ENCODE data around the gene STIL.

The STIL gene

DNA sequence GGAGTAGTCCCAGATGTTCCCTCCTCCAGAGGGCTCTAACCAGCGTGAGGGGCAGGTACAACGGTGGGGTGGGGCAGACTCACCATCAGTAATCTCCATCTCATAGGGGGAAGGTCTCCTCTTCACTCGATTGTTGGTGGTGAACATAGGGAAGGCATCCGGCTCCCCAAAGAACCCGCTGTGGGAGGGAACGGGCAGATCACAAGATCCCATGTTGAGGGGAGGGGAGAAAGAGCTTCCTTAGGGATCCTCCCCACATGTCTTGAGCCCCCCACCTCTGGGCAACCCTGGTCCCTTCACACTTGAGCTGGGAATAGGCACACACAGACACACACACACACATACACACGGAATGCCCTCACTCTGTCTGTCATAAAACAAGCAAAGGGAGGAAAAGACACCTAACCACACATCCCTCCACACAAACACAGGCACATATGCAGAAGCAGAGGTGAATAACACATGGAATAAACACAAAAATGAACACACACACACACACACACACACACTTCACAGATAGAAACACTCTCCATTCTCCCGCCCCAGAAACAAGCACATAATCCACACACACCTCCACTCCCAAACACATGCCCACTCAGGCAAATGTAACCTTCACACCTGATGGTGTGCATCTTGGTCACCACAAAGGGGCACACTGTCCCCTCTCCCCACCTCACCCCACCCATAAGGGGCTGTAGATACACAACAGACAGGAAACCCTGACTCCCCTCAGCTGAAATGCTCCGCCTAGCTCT is 89.8 kb downstream of the STIL start:
- H4K12ac ChIP-seq (ENCODE audit: low read depth, low read length), result no peak overlapping the region
- no peaks in the 10 kb centered on the region for H3K79me2 ChIP-seq (ENCODE audit: control insufficient read depth, insufficient read depth, low read length, poor library complexity)
- H3K23ac ChIP-seq (ENCODE audit: low read length), result no peak overlapping the region
- no peak overlapping the region for H3K9ac ChIP-seq (ENCODE audit: low read length)
- H3K18ac ChIP-seq (ENCODE audit: low read length), result no peak overlapping the region
- no peak overlapping the region for H3K4me2 ChIP-seq (ENCODE audit: low read length)
- H3K9me3 ChIP-seq (ENCODE audit: insufficient read depth, low read depth, low read length), result peaks cover 14% of the 10 kb centered on the region
- no peak overlapping the region for H2AK5ac ChIP-seq (ENCODE audit: low read length)
- H4K91ac ChIP-seq (ENCODE audit: low read depth, low read length), result no peak overlapping the region
- H3K4ac ChIP-seq (ENCODE audit: low read depth, low read length), result no peak overlapping the region
- H3K14ac ChIP-seq (ENCODE audit: low read length), result no peak overlapping the region
- no peak overlapping the region for H4K8ac ChIP-seq (ENCODE audit: low read depth, low read length)
- no peak for DNase-seq
- no peak overlapping the region for H3K27ac ChIP-seq (ENCODE audit: low read depth, low read length)
- H3K27me3 ChIP-seq (ENCODE audit: insufficient read depth, low read length), result peaks cover 65% of the 10 kb centered on the region
- H3K36me3 ChIP-seq (ENCODE audit: control insufficient read depth in 1 of 2, insufficient read depth in 2 of 2, low read length in 2 of 2), result no peaks in the 10 kb centered on the region
- no peak overlapping the region for H2AFZ ChIP-seq (ENCODE audit: insufficient read depth, low read length, poor library complexity)
- H3K79me1 ChIP-seq (ENCODE audit: low read length), result no peaks in the 10 kb centered on the region
- no peak overlapping the region for H2BK120ac ChIP-seq (ENCODE audit: insufficient read depth, low read length, poor library complexity)
- H2BK5ac ChIP-seq (ENCODE audit: low read depth, low read length, poor library complexity), result no peak overlapping the region
- WGBS (ENCODE audit: extremely low coverage, insufficient coverage, insufficient read length), result no CpG with 5 or more reads among the region's 9 CpGs
- peaks cover 3 to 5% of the 10 kb centered on the region in 2 experiments for H3K4me1 ChIP-seq (ENCODE audit: control insufficient read depth in 1 of 2, insufficient read depth in 2 of 2, low read length in 2 of 2)
- H2BK12ac ChIP-seq (ENCODE audit: low read length), result no peak overlapping the region
- no peak overlapping the region for H3K4me3 ChIP-seq (ENCODE audit: low read depth, low read length)

GRCh38 chr1:47223174-47223920 is 90.6 kb downstream of the STIL start:
- no peaks in the 10 kb centered on the region for H3K79me1 ChIP-seq (ENCODE audit: low read length)
- no peak overlapping the region for H3K4ac ChIP-seq (ENCODE audit: low read depth, low read length)
- H3K14ac ChIP-seq (ENCODE audit: low read length), result no peak overlapping the region
- H2BK12ac ChIP-seq (ENCODE audit: low read length), result no peak overlapping the region
- H2BK5ac ChIP-seq (ENCODE audit: low read depth, low read length, poor library complexity), result no peak overlapping the region
- no peak overlapping the region for H3K4me3 ChIP-seq (ENCODE audit: low read depth, low read length)
- peaks cover 13% of the 10 kb centered on the region for H3K9me3 ChIP-seq (ENCODE audit: insufficient read depth, low read depth, low read length)
- no peak overlapping the region for H4K91ac ChIP-seq (ENCODE audit: low read depth, low read length)
- H2AK5ac ChIP-seq (ENCODE audit: low read length), result no peak overlapping the region
- H3K79me2 ChIP-seq (ENCODE audit: control insufficient read depth, insufficient read depth, low read length, poor library complexity), result no peaks in the 10 kb centered on the region
- H4K12ac ChIP-seq (ENCODE audit: low read depth, low read length), result no peak overlapping the region
- H3K36me3 ChIP-seq (ENCODE audit: control insufficient read depth in 1 of 2, insufficient read depth in 2 of 2, low read length in 2 of 2), result no peaks in the 10 kb centered on the region
- no peak overlapping the region for H3K27ac ChIP-seq (ENCODE audit: low read depth, low read length)
- WGBS (ENCODE audit: extremely low coverage, insufficient coverage, insufficient read length), result no CpG with 5 or more reads among the region's 10 CpGs
- DNase-seq, result no peak
- no peak overlapping the region for H3K18ac ChIP-seq (ENCODE audit: low read length)
- no peak overlapping the region for H4K8ac ChIP-seq (ENCODE audit: low read depth, low read length)
- H2BK120ac ChIP-seq (ENCODE audit: insufficient read depth, low read length, poor library complexity), result no peak overlapping the region
- H3K23ac ChIP-seq (ENCODE audit: low read length), result no peak overlapping the region
- H3K4me2 ChIP-seq (ENCODE audit: low read length), result no peak overlapping the region
- H2AFZ ChIP-seq (ENCODE audit: insufficient read depth, low read length, poor library complexity), result no peak overlapping the region
- H3K27me3 ChIP-seq (ENCODE audit: insufficient read depth, low read length), result peaks cover 58% of the 10 kb centered on the region
- H3K9ac ChIP-seq (ENCODE audit: low read length), result no peak overlapping the region
- H3K4me1 ChIP-seq (ENCODE audit: control insufficient read depth in 1 of 2, insufficient read depth in 2 of 2, low read length in 2 of 2), result peaks cover 3 to 5% of the 10 kb centered on the region in 2 experiments

DNA sequence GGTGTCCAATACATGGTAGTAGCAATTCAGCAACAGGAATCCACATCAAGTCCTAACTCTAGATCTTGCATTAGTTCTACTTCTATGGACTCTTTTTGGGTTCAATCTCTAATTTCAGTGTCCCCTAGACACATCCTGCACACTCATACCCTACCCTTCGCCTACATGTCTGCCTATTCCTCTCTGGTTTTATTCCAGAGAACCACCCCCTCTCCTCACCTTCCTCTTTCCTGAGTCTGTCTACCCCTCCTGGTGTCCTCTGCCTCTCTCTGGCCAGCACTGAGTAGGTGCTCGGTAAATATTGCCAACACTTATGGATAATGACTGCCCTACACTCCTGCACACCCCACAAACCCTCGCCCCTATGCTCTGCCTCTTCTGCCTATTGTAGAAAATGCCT is 91.5 kb downstream of the STIL start:
- Histone ChIP-seq H2AK5ac (ENCODE audit: low read length) (no peak overlapping the region), H3K36me3 (ENCODE audit: control insufficient read depth in 1 of 2, insufficient read depth in 2 of 2, low read length in 2 of 2) (no peaks in the 10 kb centered on the region), H4K91ac (ENCODE audit: low read depth, low read length) (no peak overlapping the region), H3K14ac (ENCODE audit: low read length) (no peak overlapping the region), H3K27ac (ENCODE audit: low read depth, low read length) (no peak overlapping the region), H2BK12ac (ENCODE audit: low read length) (no peak overlapping the region), H3K23ac (ENCODE audit: low read length) (no peak overlapping the region), H3K18ac (ENCODE audit: low read length) (no peak overlapping the region), H2BK5ac (ENCODE audit: low read depth, low read length, poor library complexity) (no peak overlapping the region), H3K4ac (ENCODE audit: low read depth, low read length) (no peak overlapping the region), H3K27me3 (ENCODE audit: insufficient read depth, low read length) (peaks cover 49% of the 10 kb centered on the region), H3K9me3 (ENCODE audit: insufficient read depth, low read depth, low read length) (peaks cover 13% of the 10 kb centered on the region), H3K4me3 (ENCODE audit: low read depth, low read length) (no peak overlapping the region), H3K4me1 (ENCODE audit: control insufficient read depth in 1 of 2, insufficient read depth in 2 of 2, low read length in 2 of 2) (peaks cover 3 to 5% of the 10 kb centered on the region in 2 experiments), H3K79me1 (ENCODE audit: low read length) (no peaks in the 10 kb centered on the region), H2AFZ (ENCODE audit: insufficient read depth, low read length, poor library complexity) (no peak overlapping the region), H3K79me2 (ENCODE audit: control insufficient read depth, insufficient read depth, low read length, poor library complexity) (no peaks in the 10 kb centered on the region), H4K8ac (ENCODE audit: low read depth, low read length) (no peak overlapping the region), H3K4me2 (ENCODE audit: low read length) (no peak overlapping the region), H3K9ac (ENCODE audit: low read length) (no peak overlapping the region), H2BK120ac (ENCODE audit: insufficient read depth, low read length, poor library complexity) (no peak overlapping the region), H4K12ac (ENCODE audit: low read depth, low read length) (no peak overlapping the region)
- DNase-seq, result no peak
- no CpG with 5 or more reads among the region's 3 CpGs for WGBS (ENCODE audit: extremely low coverage, insufficient coverage, insufficient read length)

DNA sequence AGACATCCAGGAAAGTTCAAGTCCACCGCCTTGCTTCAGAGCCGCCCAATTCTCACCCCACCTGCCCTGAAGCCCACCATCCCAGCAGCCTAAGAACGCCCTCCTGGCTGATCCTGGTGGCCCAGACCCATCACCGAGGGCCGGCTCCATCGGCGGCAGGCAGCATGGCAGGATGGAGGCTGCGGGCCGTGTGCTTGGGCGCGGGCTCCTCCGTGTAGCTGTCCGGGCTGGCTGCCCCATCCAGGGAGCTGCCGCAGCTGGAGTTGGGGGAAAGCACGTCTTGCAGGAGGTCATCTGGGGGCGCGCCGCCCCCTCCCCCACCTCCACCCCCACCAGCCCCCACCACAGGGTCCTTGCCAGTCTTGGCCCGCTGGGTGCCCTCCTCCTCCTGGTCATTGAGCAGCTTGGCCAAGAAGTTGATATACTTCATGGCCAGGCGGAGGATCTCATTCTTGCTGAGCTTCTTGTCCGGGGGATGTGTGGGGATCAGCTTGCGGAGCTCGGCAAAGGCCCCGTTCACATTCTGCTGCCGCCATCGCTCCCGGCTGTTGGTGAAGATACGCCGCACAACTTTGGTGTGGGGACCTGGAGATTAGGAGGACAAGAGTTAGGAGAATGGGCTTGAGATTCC is 94.2 kb downstream of the STIL start:
- Histone ChIP-seq H3K36me3 (ENCODE audit: control insufficient read depth in 1 of 2, insufficient read depth in 2 of 2, low read length in 2 of 2) (no peaks in the 10 kb centered on the region), H4K8ac (ENCODE audit: low read depth, low read length) (no peak overlapping the region), H4K12ac (ENCODE audit: low read depth, low read length) (no peak overlapping the region), H3K79me1 (ENCODE audit: low read length) (no peaks in the 10 kb centered on the region), H2AK5ac (ENCODE audit: low read length) (no peak overlapping the region), H4K91ac (ENCODE audit: low read depth, low read length) (no peak overlapping the region), H3K79me2 (ENCODE audit: control insufficient read depth, insufficient read depth, low read length, poor library complexity) (no peaks in the 10 kb centered on the region), H3K4me1 (ENCODE audit: control insufficient read depth in 1 of 2, insufficient read depth in 2 of 2, low read length in 2 of 2) (no peaks in the 10 kb centered on the region), H2AFZ (ENCODE audit: insufficient read depth, low read length, poor library complexity) (no peak overlapping the region), H3K27me3 (ENCODE audit: insufficient read depth, low read length) (peaks cover 23% of the 10 kb centered on the region), H3K4me2 (ENCODE audit: low read length) (no peak overlapping the region), H3K9me3 (ENCODE audit: insufficient read depth, low read depth, low read length) (peaks cover 9% of the 10 kb centered on the region), H2BK120ac (ENCODE audit: insufficient read depth, low read length, poor library complexity) (no peak overlapping the region), H3K23ac (ENCODE audit: low read length) (no peak overlapping the region), H3K27ac (ENCODE audit: low read depth, low read length) (no peak overlapping the region), H3K9ac (ENCODE audit: low read length) (no peak overlapping the region), H2BK12ac (ENCODE audit: low read length) (no peak overlapping the region), H3K4me3 (ENCODE audit: low read depth, low read length) (no peak overlapping the region), H3K4ac (ENCODE audit: low read depth, low read length) (no peak overlapping the region), H2BK5ac (ENCODE audit: low read depth, low read length, poor library complexity) (no peak overlapping the region), H3K14ac (ENCODE audit: low read length) (no peak overlapping the region), H3K18ac (ENCODE audit: low read length) (no peak overlapping the region)
- no CpG with 5 or more reads among the region's 29 CpGs for WGBS (ENCODE audit: extremely low coverage, insufficient coverage, insufficient read length)
- DNase-seq, result no peak

All from trophoblast cell (in vitro differentiated cells and primary cell).